SKM-1 (cell line): ENCODE results near the gene TEAD2.
"Not testable (repeated sequence)": the region's sequence is repeated elsewhere in the genome, so short reads cannot be mapped to it uniquely, and the experiment has no call there.

Experiments
- DNase-seq: peaks from one replicate; lab custom pipeline; 2025; ENCODE audit not compliant: unreplicated experiment; lab: John Stamatoyannopoulos, UW

The TEAD2 gene

GRCh38 chr19:49387936-49388372 is 25.7 kb upstream of the TEAD2 start, which contains the start of gene KASH5:
TSS of gene KASH5 (plus strand) at chr19:49388249. CDS start at chr19:49390884, 2,635 bp downstream.
- no peak for DNase-seq

- DNase-seq, result no peak
Measured at GRCh38 chr19:49383599-49383998, 21.4 kb upstream of the TEAD2 start.

- no peak for DNase-seq
Measured at GRCh38 chr19:49382639-49383038, 20.4 kb upstream of the TEAD2 start.

GRCh38 chr19:49380391-49380790 is 18.2 kb upstream of the TEAD2 start:
- DNase-seq, result no peak

GRCh38 chr19:49378512-49378911 is 16.3 kb upstream of the TEAD2 start:
- no peak for DNase-seq

- no peak for DNase-seq
Measured at GRCh38 chr19:49374665-49375434, 12.6 kb upstream of the TEAD2 start.

GRCh38 chr19:49373174-49373573 is 11.0 kb upstream of the TEAD2 start:
- DNase-seq, result not testable (repeated sequence)

GRCh38 chr19:49371184-49371583 is 9.0 kb upstream of the TEAD2 start:
- no peak for DNase-seq

- peak; percentile 72 for DNase-seq
Measured at GRCh38 chr19:49368711-49369358, 6.6 kb upstream of the TEAD2 start.

GRCh38 chr19:49366110-49366509 is 3.9 kb upstream of the TEAD2 start:
- no peak for DNase-seq

- DNase-seq, result no peak
Measured at GRCh38 chr19:49364083-49364737, 2.0 kb upstream of the TEAD2 start.

GRCh38 chr19:49363268-49364082 is 1.3 kb upstream of the TEAD2 start, which contains the start of gene DKKL1:
TSS of gene DKKL1 (plus strand) at chr19:49363877. CDS start at chr19:49363999, 122 bp downstream.
- DNase-seq, result peak; percentile 68

- DNase-seq, result no peak
Measured at GRCh38 chr19:49362929-49363267, 682 bp upstream of the TEAD2 start.

- DNase-seq, result no peak
Measured at GRCh38 chr19:49361438-49362047, 673 bp downstream of the TEAD2 start.

- no peak for DNase-seq
Measured at GRCh38 chr19:49359851-49360820, 2.1 kb downstream of the TEAD2 start.

- DNase-seq, result no peak
Measured at GRCh38 chr19:49357186-49357585, 5.0 kb downstream of the TEAD2 start.

- DNase-seq, result no peak
Measured at GRCh38 chr19:49356382-49356781, 5.8 kb downstream of the TEAD2 start.

- DNase-seq, result no peak
Measured at GRCh38 chr19:49355909-49356353, 6.3 kb downstream of the TEAD2 start.

GRCh38 chr19:49349567-49349966 is 12.6 kb downstream of the TEAD2 start:
- no peak for DNase-seq
